SK-N-SH treated with all-trans-retinoic acid at 6 μM for 48 hours (cell line): ENCODE data around the gene FAM20C.

ENCODE experiments used
- ATAC-seq: fragments of 200-7000 bp; cut with Tn5 transposase; 3 replicates; pipeline ENCODE4 v1.9.1; 2020; ENCODE audit warnings: mild to moderate bottlenecking, moderate library complexity
- ARNTL ChIP-seq: fragments of 450-650 bp; formaldehyde crosslinking; IDR thresholded peaks from 2 replicates; pipeline ENCODE4 v1.5.0; 2020; ENCODE audit warnings: low read depth, mild to moderate bottlenecking, moderate library complexity, borderline replicate concordance
- BACH2 ChIP-seq: fragments of 250-450 bp; sonication (Bioruptor Pico); IDR thresholded peaks from 2 replicates; pipeline ENCODE4 v1.9.0; 2021; ENCODE audit warnings: mild to moderate bottlenecking, borderline replicate concordance
- CSDC2 ChIP-seq: fragments of 250-450 bp; sonication (Bioruptor Pico); IDR thresholded peaks from 2 replicates; pipeline ENCODE4 v1.5.0; 2020; ENCODE audit warnings: mild to moderate bottlenecking, moderate library complexity
- ESRRG ChIP-seq: fragments of 250-450 bp; sonication (Bioruptor Pico); IDR thresholded peaks from 2 replicates; pipeline ENCODE4 v1.6.1; 2021; ENCODE audit warnings: mild to moderate bottlenecking
- GLIS3 ChIP-seq: fragments of 250-450 bp; sonication (Bioruptor Pico); IDR thresholded peaks from 2 replicates; pipeline ENCODE4 v1.5.0; 2020; ENCODE audit warnings: mild to moderate bottlenecking, moderate library complexity
- ISL1 ChIP-seq: fragments of 250-450 bp; sonication (Bioruptor Pico); IDR thresholded peaks from 2 replicates; pipeline ENCODE4 v2.1.2; 2022; ENCODE audit warnings: mild to moderate bottlenecking, moderate library complexity
- OSR1 ChIP-seq: fragments of 250-450 bp; sonication (Bioruptor Pico); IDR thresholded peaks from 2 replicates; pipeline ENCODE4 v1.8.0; 2022; ENCODE audit warnings: moderate library complexity, mild to moderate bottlenecking, inconsistent platforms
- PPARA ChIP-seq: fragments of 250-450 bp; sonication (Bioruptor Pico); IDR thresholded peaks from 2 replicates; pipeline ENCODE4 v1.5.0; 2020; ENCODE audit warnings: mild to moderate bottlenecking, borderline replicate concordance
- RARB ChIP-seq: fragments of 250-450 bp; sonication (Bioruptor Pico); IDR thresholded peaks from 2 replicates; pipeline ENCODE4 v1.8.0; 2021; ENCODE audit warnings: mild to moderate bottlenecking, moderate library complexity
- SNAI2 ChIP-seq: fragments of 250-450 bp; sonication (Bioruptor Pico); IDR thresholded peaks from 2 replicates; pipeline ENCODE4 v1.5.0; 2020; ENCODE audit warnings: mild to moderate bottlenecking, moderate library complexity
- TCF4 ChIP-seq: fragments of 250-450 bp; sonication (Bioruptor Pico); IDR thresholded peaks from 2 replicates; pipeline ENCODE4 v1.8.0; 2021; ENCODE audit warnings: mild to moderate bottlenecking, moderate library complexity, borderline replicate concordance
- TOX ChIP-seq: fragments of 250-450 bp; sonication (Bioruptor Pico); IDR thresholded peaks from 2 replicates; pipeline ENCODE4 v1.8.0; 2021; ENCODE audit warnings: mild to moderate bottlenecking, moderate library complexity, borderline replicate concordance
- ZC3H10 ChIP-seq: fragments of 250-450 bp; sonication (Bioruptor Pico); IDR thresholded peaks from 2 replicates; pipeline ENCODE4 v1.5.1; 2021; ENCODE audit warnings: mild to moderate bottlenecking, moderate library complexity
- ZFP3 ChIP-seq: fragments of 250-450 bp; sonication (Bioruptor Pico); IDR thresholded peaks from 2 replicates; pipeline ENCODE4 v1.5.0; 2020; ENCODE audit warnings: mild to moderate bottlenecking, moderate library complexity
- ZFP30 ChIP-seq: fragments of 450-650 bp; formaldehyde crosslinking; IDR thresholded peaks from 2 replicates; pipeline ENCODE4 v1.5.0; 2022; ENCODE audit warnings: mild to moderate bottlenecking, moderate library complexity
- ZNF565 ChIP-seq: fragments of 450-650 bp; formaldehyde crosslinking; conservative IDR thresholded peaks from 2 replicates; pipeline ENCODE4 v1.5.0; 2020; ENCODE audit warnings: low read depth, mild to moderate bottlenecking, moderate library complexity
- ZNF70 ChIP-seq: fragments of 450-650 bp; formaldehyde crosslinking; IDR thresholded peaks from 2 replicates; pipeline ENCODE4 v1.5.0; 2020; ENCODE audit warnings: mild to moderate bottlenecking, moderate library complexity
- ZNF8 ChIP-seq: fragments of 450-650 bp; formaldehyde crosslinking; IDR thresholded peaks from 2 replicates; pipeline ENCODE4 v1.5.0; 2020; ENCODE audit warnings: mild to moderate bottlenecking, moderate library complexity
- TF ChIP-seq, protein P1 (sequence below): fragments of 250-450 bp; sonication (Bioruptor Pico); IDR thresholded peaks from 2 replicates; pipeline ENCODE4 v1.8.0; 2021; ENCODE audit warnings: low read depth, mild to moderate bottlenecking, moderate library complexity, borderline replicate concordance
- TF ChIP-seq, protein P2 (sequence below): fragments of 250-450 bp; sonication (Bioruptor Pico); IDR thresholded peaks from 2 replicates; pipeline ENCODE4 v1.5.1; 2021; ENCODE audit warnings: mild to moderate bottlenecking, moderate library complexity
- TF ChIP-seq, protein P3 (sequence below): fragments of 250-450 bp; sonication (Bioruptor Pico); IDR thresholded peaks from 2 replicates; pipeline ENCODE4 v1.5.0; 2020; ENCODE audit warnings: mild to moderate bottlenecking, moderate library complexity
- TF ChIP-seq, protein P4 (sequence below): fragments of 250-450 bp; sonication (Bioruptor Pico); IDR thresholded peaks from 2 replicates; pipeline ENCODE4 v1.8.0; 2020; ENCODE audit warnings: mild to moderate bottlenecking, moderate library complexity, borderline replicate concordance

The FAM20C gene

DNA sequence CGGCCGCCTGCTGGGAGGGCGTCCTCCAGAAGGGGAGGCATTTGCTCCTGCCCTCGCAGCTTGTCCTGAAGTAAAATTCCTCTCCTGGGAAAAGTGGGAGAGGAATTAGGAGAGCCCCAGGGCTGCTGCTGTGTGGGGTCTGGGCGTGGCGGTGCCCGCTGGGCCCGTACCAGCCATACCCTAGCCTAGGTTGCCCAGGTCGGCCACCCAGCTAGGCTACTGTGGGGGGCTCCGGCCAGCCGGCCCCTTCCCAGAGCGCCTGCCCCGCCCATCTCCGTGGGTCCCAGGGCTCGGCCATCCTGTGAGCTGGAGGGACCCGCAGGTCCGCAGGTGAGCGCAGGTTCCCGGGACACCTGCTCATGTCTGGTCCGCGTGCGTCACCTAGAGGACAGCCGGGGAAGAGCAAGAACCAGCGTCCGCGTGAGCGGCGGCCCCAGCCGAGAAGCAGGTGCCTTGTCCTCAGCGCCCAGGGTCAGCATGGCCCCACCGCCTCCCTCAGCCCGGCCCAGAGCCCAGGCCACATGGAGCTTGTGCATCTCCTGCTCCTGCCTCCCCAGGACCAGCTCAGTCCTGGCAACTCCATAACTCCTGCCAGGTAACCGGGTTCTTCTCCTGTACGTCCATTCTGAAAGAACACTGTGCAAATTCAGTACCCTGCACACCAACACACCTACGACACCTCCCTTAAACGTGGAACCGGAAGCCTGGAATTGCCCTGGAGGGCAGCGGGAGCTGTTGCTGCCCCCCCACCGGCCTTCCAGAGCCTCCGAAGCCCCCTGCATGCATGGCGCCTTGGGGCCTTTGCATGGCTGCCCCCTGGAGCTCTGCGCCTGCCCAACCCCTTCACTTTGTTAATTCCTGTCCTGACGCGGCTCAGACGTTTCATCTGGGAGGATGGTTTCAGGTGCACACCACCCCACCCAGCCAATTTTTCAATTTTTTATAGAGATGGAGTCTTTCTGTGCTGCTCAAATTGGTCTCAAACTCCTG is 74.8 kb downstream of the FAM20C start:
- TF ChIP-seq ZNF70 (CRISPR knock-in tag), result no peak
- no peak for TF ChIP-seq ARNTL (CRISPR knock-in tag)
- TF ChIP-seq, protein P1, sequence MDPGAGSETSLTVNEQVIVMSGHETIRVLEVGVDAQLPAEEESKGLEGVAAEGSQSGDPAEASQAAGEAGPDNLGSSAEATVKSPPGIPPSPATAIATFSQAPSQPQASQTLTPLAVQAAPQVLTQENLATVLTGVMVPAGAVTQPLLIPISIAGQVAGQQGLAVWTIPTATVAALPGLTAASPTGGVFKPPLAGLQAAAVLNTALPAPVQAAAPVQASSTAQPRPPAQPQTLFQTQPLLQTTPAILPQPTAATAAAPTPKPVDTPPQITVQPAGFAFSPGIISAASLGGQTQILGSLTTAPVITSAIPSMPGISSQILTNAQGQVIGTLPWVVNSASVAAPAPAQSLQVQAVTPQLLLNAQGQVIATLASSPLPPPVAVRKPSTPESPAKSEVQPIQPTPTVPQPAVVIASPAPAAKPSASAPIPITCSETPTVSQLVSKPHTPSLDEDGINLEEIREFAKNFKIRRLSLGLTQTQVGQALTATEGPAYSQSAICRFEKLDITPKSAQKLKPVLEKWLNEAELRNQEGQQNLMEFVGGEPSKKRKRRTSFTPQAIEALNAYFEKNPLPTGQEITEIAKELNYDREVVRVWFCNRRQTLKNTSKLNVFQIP (CRISPR knock-in tag), result no peak
- TF ChIP-seq GLIS3 (CRISPR knock-in tag), result no peak
- no peak for TF ChIP-seq ESRRG (CRISPR knock-in tag)
- no peak for TF ChIP-seq PPARA
- ATAC-seq, result peak; percentile 69

DNA sequence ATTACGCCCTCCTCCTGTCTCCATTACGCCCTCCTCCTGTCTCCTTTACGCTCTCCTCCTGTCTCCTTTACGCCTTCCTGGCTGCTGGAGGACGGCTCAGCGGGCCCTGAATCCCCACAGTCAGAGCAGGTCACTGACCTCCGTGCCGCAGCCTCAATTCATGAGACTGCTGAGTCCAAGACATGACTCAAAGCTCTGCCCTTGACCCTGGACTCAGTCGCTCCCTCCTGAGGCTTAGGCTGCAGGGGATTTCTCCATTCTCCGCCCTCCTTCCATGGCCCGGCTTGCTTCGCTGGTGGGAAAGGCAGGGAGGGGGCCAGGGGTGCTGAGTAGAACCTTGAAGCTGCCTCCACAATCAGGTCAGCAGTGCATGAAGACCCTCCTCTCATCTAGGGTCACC is 76.6 kb downstream of the FAM20C start:
- no peak for ATAC-seq
- TF ChIP-seq, protein P2, sequence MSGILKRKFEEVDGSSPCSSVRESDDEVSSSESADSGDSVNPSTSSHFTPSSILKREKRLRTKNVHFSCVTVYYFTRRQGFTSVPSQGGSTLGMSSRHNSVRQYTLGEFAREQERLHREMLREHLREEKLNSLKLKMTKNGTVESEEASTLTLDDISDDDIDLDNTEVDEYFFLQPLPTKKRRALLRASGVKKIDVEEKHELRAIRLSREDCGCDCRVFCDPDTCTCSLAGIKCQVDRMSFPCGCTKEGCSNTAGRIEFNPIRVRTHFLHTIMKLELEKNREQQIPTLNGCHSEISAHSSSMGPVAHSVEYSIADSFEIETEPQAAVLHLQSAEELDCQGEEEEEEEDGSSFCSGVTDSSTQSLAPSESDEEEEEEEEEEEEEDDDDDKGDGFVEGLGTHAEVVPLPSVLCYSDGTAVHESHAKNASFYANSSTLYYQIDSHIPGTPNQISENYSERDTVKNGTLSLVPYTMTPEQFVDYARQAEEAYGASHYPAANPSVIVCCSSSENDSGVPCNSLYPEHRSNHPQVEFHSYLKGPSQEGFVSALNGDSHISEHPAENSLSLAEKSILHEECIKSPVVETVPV (CRISPR knock-in tag), result no peak
- TF ChIP-seq OSR1 (CRISPR knock-in tag) (no peak), ZFP30 (CRISPR knock-in tag) (no peak), GLIS3 (CRISPR knock-in tag) (no peak), TOX (CRISPR knock-in tag) (no peak), ARNTL (CRISPR knock-in tag) (no peak), PPARA (no peak), BACH2 (CRISPR knock-in tag) (no peak), ESRRG (CRISPR knock-in tag) (no peak), ZNF565 (CRISPR knock-in tag) (no peak), SNAI2 (no peak), TCF4 (no peak), ZC3H10 (CRISPR knock-in tag) (no peak)
- TF ChIP-seq, protein P3, sequence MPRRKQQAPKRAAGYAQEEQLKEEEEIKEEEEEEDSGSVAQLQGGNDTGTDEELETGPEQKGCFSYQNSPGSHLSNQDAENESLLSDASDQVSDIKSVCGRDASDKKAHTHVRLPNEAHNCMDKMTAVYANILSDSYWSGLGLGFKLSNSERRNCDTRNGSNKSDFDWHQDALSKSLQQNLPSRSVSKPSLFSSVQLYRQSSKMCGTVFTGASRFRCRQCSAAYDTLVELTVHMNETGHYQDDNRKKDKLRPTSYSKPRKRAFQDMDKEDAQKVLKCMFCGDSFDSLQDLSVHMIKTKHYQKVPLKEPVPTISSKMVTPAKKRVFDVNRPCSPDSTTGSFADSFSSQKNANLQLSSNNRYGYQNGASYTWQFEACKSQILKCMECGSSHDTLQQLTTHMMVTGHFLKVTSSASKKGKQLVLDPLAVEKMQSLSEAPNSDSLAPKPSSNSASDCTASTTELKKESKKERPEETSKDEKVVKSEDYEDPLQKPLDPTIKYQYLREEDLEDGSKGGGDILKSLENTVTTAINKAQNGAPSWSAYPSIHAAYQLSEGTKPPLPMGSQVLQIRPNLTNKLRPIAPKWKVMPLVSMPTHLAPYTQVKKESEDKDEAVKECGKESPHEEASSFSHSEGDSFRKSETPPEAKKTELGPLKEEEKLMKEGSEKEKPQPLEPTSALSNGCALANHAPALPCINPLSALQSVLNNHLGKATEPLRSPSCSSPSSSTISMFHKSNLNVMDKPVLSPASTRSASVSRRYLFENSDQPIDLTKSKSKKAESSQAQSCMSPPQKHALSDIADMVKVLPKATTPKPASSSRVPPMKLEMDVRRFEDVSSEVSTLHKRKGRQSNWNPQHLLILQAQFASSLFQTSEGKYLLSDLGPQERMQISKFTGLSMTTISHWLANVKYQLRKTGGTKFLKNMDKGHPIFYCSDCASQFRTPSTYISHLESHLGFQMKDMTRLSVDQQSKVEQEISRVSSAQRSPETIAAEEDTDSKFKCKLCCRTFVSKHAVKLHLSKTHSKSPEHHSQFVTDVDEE, result no peak
- TF ChIP-seq, protein P1 (CRISPR knock-in tag), result no peak
- TF ChIP-seq, all 23 proteins: peak for 0

DNA sequence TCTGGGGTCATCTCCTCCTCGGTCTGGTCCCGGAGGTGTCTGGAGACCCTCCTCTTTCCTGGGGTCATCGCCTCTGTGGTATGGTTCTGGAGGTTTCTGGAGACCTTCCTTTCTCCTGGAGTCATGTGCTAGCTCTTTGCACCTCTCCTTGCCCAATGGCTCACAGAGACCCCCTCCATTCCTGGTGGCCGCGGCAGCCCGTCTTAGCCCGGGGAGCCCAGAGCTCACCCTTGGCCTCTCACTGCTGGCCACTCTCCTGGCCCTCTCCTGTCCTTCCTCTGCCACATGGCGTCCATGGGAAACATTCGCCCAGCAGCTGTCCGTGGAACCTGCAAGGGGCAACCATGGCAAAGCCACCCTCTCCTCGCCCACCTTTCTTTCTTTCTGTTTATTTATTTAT is 77.3 kb downstream of the FAM20C start:
- TF ChIP-seq BACH2 (CRISPR knock-in tag) (no peak), TOX (CRISPR knock-in tag) (no peak), ZC3H10 (CRISPR knock-in tag) (no peak), ZNF70 (CRISPR knock-in tag) (no peak), RARB (CRISPR knock-in tag) (no peak), ZFP30 (CRISPR knock-in tag) (no peak), PPARA (no peak), ZFP3 (CRISPR knock-in tag) (no peak), SNAI2 (no peak), TCF4 (no peak), ZNF565 (CRISPR knock-in tag) (no peak), ZNF8 (CRISPR knock-in tag) (no peak), CSDC2 (CRISPR knock-in tag) (no peak), GLIS3 (CRISPR knock-in tag) (no peak), ISL1 (no peak)
- TF ChIP-seq, protein P1 (CRISPR knock-in tag), result no peak
- TF ChIP-seq, protein P4, sequence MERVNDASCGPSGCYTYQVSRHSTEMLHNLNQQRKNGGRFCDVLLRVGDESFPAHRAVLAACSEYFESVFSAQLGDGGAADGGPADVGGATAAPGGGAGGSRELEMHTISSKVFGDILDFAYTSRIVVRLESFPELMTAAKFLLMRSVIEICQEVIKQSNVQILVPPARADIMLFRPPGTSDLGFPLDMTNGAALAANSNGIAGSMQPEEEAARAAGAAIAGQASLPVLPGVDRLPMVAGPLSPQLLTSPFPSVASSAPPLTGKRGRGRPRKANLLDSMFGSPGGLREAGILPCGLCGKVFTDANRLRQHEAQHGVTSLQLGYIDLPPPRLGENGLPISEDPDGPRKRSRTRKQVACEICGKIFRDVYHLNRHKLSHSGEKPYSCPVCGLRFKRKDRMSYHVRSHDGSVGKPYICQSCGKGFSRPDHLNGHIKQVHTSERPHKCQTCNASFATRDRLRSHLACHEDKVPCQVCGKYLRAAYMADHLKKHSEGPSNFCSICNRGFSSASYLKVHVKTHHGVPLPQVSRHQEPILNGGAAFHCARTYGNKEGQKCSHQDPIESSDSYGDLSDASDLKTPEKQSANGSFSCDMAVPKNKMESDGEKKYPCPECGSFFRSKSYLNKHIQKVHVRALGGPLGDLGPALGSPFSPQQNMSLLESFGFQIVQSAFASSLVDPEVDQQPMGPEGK (CRISPR knock-in tag), result no peak
- TF ChIP-seq, protein P2 (CRISPR knock-in tag), result no peak
- ATAC-seq, result no peak
